ENCODE results near the gene THBD. TPM values are rescaled to one million over a fixed set of nuclear protein-coding genes. Genes with fewer than 3 reads are reported as not detected.

Gene THBD
- total and polyA plus RNA-seq, 2 experiments from 2014 or later, result 0.10 to 0.97 TPM

GRCh38 chr20:23097636-23098580, 48.4 kb upstream of the THBD start:
- Histone ChIP-seq H3K36me3 (ENCODE audit: insufficient read depth) (no peaks in the 10 kb centered on the region), H3K4me3 (no peak overlapping the region), H2AFZ (no peak overlapping the region), H3K4me1 (ENCODE audit: insufficient read depth) (no peaks in the 10 kb centered on the region), H4K20me1 (replicated peaks; ENCODE audit: insufficient read depth) (no peaks in the 10 kb centered on the region), H3K27me3 (ENCODE audit: insufficient read depth) (no peaks in the 10 kb centered on the region), H3F3A (replicated peaks; ENCODE audit: low read depth) (no peaks in the 10 kb centered on the region), H3K79me2 (replicated peaks; ENCODE audit: insufficient read depth) (no peaks in the 10 kb centered on the region), H3K27ac (ENCODE audit: low read depth) (no peak overlapping the region), H3K9me2 (ENCODE audit: insufficient read depth) (no peaks in the 10 kb centered on the region), H3K4me2 (no peak overlapping the region)
- Mint-ChIP-seq H3K4me1 (peaks cover 3% of the 10 kb centered on the region; the same call in 2 of the 3 replicates), H3K36me3 (ENCODE audit: low read depth) (no peaks in the 10 kb centered on the region), H3K4me3 (no peak overlapping the region), H3K9me3 (no peaks in the 10 kb centered on the region), H3K27ac (no peak overlapping the region), H3K27me3 (ENCODE audit: insufficient read depth, low read depth, poor library complexity) (peaks cover 2% of the 10 kb centered on the region)
- TF ChIP-seq POLR2AphosphoS5 (IDR thresholded peaks at IDR 0.05; ENCODE audit: low read depth), result no peak
- no peak for TF ChIP-seq JUNB (IDR thresholded peaks at IDR 0.05; ENCODE audit: unreplicated experiment)
- TF ChIP-seq CREB1 (CRISPR knock-in tag; IDR thresholded peaks at IDR 0.05; ENCODE audit: low read depth), result no peak
- no peak for TF ChIP-seq CTCF (conservative IDR thresholded peaks at IDR 0.05; ENCODE audit: low read depth in 2 of 2)
- no peak for TF ChIP-seq NANOG (IDR thresholded peaks at IDR 0.05; ENCODE audit: borderline replicate concordance)
- no peak for TF ChIP-seq ETS1 (IDR thresholded peaks at IDR 0.05)
- TF ChIP-seq ZNF114 (CRISPR knock-in tag; IDR thresholded peaks at IDR 0.05), result no peak
- TF ChIP-seq ZNF462 (CRISPR knock-in tag; IDR thresholded peaks at IDR 0.05), result no peak
- TF ChIP-seq EZH2 (IDR thresholded peaks at IDR 0.05; ENCODE audit: low read depth, unreplicated experiment), result no peak
- no peak for TF ChIP-seq EZH2phosphoT487 (IDR thresholded peaks at IDR 0.05; ENCODE audit: unreplicated experiment)
- TF ChIP-seq REST (IDR thresholded peaks at IDR 0.05; ENCODE audit: unreplicated experiment), result no peak
- TF ChIP-seq ZNF331 (CRISPR knock-in tag; IDR thresholded peaks at IDR 0.05; ENCODE audit: low read depth), result no peak
- no peak for TF ChIP-seq STAT1 (IDR thresholded peaks at IDR 0.05; ENCODE audit: unreplicated experiment)
- no peak for DNase-seq (ENCODE audit: low spot score)
- ATAC-seq, result no peak
